GM08714 (cell line): ENCODE measurements around the gene CARHSP1.
A peak's percentile ranks its signal among the peaks of the same experiment; 100 is the strongest.

ENCODE experiments used
- H3K4me3 ChIP-seq: fragments of 200-500 bp; sonication (Bioruptor generic); 2 replicates; pipeline ENCODE4 v1.5.1; 2014; ENCODE audit warnings: mild to moderate bottlenecking, low read length, inconsistent platforms
- ZNF274 ChIP-seq: IDR thresholded peaks from 2 replicates; pipeline ENCODE4 v1.6.1; 2012; ENCODE audit warnings: mild to moderate bottlenecking, low read depth, low read length

The CARHSP1 gene

DNA sequence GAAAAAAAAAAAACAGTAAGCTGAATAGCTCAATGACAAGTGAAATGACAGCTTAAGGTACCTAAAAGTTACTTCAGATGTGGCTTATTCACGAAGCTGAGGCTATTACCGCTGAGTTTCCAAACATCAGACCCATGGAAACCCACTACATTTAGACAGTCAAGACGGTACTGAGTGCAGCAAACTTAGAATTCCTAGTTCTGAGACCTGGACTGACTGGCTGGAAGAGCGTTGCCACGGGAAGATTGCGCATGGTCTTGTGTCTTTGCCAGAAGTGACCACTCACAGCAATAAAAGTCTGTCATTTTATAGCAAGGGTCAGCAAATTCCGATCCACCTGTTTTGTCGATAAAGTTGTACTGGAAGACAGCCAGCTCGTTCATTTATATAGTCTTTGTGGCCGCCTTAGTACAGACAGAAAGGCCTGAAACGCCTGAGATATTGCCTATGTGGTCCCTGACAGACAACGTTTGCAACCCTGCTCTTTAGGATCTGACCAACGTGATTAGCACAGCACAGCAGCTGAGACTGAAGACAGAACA is 32.6 kb upstream of the CARHSP1 start:
- TF ChIP-seq ZNF274, result no peak
- H3K4me3 ChIP-seq, result no peak overlapping the region

DNA sequence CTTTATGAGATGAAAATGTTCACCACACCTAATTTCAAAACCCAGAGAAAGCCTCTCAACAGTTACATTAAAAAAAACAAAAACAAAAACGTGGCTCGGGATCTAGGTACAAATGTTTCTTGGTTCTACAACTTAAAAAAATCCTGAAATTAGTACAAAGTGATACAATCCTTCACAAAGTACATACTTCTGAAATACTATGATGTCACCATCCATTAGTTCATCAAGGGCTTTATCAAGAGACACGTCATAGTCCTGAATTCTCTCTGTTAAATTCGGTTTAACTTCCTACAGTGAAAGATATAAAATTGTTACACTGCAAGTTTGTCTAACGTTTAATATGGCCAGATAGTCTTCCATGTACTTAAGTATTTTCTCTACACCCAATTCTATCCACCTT is 31.5 kb upstream of the CARHSP1 start:
- TF ChIP-seq ZNF274, result no peak
- no peak overlapping the region for H3K4me3 ChIP-seq

DNA sequence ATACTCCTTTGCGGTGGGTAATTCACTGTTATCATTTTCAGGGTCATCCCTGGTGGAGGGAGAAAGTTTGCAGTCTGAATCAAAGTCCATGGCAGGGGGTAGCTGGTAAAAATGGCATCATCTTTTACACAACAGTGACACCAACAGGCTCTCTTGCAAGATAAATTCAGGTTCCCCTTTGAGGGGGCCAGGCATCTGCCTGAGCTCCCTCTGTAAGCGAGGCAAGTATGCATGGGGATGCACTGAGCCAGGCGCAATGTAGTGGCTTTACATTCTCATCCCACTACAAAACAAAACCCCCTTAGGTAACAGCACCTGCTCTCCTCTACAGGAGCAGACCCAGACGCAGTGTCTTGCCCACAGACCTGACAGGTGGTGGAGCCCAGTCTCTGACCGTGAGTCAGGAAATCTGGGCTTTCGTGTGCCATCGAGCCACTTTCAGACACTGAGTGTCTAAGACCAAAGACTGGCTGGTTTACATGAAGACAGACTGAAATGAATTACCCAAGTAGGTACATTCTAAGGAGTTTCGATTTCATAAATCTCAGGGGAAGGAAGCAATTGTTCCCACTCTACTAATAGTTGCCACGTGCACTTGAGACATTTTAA is 31.0 kb upstream of the CARHSP1 start:
- no peak overlapping the region for H3K4me3 ChIP-seq
- no peak for TF ChIP-seq ZNF274

DNA sequence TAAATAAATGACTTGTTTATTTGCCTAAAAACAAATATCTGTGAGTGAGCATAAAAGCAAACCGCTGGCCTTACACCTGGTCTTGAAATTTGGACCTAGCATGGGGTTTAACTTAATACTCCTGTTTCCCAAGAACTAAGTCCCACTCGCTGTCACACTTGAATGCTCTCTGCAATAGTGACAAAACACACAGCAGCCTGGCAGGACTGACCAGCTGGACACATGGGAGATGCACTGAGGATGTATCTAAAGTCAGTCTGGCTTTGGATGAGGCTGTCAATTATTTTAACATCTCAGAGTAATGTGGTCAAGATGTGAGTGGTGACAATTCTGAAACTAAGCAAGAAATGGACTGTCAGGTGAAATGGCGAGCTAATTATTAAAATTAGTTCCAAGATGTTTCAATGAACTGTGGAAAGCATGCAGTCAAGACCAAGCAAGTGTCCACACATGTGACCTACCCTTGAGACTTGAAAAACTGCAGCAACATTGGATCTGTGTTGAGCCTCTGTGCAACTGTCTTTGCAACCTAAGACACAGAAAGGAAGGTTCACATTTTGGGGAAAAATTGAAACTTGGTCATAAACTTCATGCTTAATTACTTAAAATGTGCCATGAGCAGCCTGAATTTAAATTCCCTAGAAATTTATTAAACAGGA is 30.0 kb upstream of the CARHSP1 start:
- no peak for TF ChIP-seq ZNF274
- no peak overlapping the region for H3K4me3 ChIP-seq

DNA sequence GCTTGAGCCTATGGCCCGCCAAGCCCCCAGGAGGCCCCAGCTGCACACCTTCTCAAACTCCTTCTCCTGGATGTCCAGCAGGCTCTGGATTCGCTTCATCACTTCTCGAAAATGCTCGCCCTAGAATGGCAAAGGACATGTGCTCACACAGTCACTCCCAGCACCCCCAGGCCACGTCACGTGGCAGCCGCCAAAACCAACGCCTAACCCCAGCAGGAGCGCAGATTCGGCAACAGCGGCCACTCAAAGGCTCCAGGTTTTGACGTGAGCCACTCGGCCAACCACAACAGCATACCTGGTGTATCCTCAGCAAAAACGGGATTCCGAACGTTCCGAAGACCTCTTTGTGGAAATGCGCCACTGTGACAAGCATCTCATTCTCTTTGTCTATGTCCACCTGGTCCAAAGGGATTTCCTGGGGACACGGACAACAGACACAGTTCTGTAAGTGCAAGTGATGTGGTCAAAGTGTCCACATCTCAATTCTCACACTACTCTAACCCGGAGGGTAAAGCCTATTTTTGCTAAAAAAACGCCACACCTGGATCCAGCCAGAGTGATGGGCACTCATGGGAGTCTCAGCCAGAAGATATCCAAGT is 26.0 kb upstream of the CARHSP1 start:
- no peak overlapping the region for H3K4me3 ChIP-seq
- TF ChIP-seq ZNF274, result no peak

DNA sequence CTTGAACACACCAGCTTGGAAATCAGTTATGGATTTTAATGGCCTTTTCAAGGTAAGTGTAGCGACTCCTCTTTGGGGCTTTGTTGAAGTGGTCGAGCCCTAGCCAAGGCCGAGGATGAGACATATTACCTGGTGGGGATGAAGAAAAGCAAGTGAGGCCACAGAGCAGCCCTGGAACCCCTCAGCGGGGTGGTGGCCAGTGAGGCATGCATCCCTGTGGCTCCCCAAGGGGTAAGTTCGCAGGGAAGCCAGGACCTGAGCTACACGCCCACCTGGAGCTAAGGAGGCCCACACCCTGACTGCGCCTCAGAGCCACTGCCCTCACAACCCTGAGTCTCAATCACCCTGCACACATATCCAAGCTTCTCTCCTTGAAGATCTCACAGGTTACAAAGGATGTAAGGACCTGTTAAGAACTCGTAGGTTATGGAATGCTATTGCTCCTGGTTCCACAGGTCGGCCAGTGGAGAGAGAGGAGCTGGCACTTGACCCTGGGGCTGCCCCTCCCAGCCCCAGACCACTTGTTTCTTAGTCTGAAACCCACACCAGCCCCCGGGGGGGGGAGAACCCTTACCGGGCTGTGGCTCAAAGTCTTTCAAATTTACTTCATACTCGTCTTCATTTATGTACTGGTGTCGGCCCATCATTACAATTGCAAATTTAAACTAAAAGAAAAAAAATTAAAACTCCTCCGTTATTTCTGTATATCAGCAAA is 25.3 kb upstream of the CARHSP1 start:
- H3K4me3 ChIP-seq, result no peak overlapping the region
- TF ChIP-seq ZNF274, result no peak

DNA sequence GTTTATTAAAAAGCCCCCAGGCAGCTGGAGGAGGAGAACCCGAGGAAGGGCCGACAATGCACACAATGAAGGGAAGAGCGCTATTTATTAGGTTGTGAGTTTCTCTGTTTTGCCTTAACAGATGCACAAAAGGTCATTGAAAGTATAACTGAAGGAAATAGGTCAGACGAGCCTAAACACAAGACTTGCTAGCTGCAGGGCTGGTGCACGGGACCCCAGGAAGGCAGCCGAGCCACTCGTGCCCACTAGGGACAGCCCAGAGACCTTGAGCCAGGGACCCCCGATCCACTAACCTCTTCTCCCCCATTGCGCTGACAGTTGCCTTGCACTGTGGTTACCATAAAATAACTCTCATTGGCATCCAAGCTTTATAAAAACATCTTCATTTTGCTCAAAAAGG is 24.6 kb upstream of the CARHSP1 start:
- no peak for TF ChIP-seq ZNF274
- H3K4me3 ChIP-seq, result no peak overlapping the region

DNA sequence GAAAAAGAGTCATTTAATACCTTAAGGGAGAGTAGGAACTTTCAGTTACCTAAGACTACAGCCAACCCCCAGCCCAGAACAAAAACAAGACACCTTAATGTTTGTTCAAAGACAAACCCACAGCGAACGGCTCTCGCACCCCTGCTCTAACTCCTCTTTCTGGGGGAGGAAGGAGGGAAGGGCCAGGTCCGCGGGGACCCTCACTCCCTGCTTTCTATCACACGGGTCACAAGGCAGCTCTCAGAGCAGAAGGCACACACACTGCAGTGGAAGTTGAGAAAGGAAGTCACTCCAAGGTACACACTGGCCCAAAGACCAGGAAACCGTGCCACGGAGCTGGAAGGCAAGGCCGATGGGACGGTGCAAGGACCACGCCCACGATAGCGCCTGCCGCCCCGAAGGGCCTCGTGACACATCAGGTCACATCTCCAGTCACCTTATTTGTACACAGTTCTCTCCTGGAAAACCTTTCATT is 23.3 kb upstream of the CARHSP1 start:
- peak overlapping the region; percentile 2; the same call in 1 of the 2 replicates for H3K4me3 ChIP-seq
- TF ChIP-seq ZNF274, result no peak

DNA sequence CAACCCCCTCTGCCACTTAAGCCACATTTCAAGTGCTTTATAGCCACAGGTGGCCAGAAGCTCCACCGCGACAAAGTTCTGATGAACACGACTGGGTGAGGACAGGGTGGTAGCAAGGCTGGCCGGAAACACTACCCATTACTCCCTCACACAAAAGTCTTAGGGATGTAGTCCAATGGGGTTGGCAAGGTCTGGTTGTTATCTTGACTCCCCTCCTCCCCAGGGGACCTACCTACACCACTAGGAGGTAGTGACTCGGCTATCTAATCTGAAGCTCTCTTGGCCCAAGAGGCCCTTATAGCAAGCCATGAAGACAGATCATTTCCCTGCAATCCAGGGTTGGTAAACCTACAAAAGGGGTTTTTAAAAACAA is 21.7 kb upstream of the CARHSP1 start:
- TF ChIP-seq ZNF274, result no peak
- no peak overlapping the region; the same call in 1 of the 2 replicates for H3K4me3 ChIP-seq

DNA sequence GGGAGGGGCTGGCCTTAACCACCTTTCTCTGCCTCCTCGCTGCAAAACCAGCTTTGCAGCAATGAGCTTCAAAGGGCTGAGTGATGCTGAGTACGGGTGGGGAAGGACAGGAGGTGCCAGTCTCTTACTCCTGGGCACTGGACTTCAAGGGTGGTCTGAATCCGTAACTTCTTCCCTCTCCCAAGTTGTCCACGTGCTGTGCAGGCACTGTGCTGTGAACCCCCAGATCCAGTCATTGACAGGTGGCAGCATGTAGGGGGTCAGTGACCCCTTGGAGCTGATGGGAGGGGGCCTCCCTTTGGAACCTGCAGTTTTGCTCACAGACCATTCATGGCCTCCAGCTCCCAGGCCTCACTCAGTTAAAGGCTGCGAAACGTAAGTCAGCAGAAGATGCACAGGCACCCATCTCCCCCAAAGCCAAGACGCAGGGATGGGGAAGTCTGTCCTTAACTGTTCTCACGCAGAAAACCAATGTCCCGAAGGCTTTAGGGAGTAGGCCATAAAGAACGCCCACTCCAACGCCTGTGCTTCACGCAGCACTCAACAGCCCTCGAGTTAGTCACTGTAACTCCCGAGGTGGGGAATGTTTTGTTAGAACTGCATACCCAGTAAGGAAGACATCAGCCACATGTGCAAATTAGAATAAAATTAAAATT is 21.2 kb upstream of the CARHSP1 start:
- TF ChIP-seq ZNF274, result no peak
- no peak overlapping the region for H3K4me3 ChIP-seq

DNA sequence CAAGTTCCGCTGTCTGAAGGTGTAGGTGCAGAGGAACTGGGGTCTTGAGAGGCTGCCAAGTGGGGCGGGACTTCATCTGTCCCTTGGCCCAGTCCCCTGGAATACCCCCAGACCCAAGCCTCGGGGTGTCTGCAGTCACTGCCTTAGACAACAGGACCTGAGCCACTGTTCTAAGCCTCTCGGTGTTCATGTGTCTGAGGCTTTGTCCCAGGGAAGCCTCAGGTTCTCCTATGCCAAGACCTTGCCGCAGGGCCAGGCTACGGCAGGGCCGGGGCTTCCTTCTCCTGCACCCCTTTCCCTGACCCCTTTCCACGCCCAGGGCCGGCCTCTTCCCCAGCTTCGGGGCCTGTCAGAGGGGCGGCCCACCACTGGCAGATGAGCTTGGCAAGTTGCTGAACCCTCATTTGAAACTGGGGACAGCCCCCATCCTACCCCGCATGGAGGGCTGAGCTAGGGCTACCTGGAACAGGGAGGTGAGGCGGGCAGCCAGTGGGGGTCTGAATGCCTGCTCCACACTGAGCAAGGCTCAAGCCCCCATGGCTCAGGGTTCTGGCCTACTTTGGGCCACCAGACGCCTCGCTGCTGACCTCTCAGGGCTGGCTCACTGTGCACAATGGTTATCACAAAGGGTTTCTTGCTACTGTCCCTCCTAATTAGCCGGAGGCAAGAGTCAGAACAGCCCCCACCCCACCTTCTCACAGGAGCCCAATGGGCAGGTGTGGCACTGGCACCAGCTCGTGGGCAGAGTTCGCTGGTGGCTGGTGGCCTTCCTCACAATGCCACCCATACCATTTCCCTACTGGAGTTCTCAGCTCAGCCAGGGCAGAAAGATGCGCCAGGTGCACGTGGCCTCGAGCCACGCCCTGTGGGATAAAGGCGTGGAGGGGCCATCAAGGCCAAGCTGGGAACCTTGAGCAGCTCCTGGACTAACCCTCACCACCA is 20.4 kb upstream of the CARHSP1 start:
- no peak overlapping the region for H3K4me3 ChIP-seq
- TF ChIP-seq ZNF274, result no peak

DNA sequence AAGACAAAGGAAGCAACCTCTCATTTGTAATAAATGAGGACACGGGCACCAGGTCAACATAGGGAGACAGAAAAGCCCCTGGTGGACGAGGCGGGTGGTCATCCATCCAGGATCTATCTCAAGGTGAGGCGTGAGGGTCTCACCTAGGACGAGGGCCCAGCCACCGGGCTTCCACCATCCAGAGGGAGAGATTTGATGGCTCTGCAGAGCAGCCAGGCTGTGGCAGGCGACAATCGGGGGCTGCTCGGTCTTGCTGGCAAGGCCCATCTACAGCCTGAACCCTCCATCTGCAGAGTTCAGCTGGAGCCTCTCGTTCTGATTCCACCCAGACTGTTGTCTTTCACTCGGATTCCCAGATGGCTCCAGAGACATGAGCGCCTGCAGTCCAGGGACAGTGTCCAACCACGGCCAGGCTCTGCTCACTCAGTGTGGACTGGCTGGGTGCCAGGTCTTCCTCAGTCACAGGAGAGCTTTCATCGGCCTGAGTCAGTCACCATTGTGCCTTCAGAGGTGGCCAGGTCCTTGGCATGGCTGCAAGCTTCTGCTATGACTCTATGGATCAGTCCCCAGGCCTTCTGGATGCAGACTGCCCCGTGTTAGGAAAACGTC is 19.2 kb upstream of the CARHSP1 start:
- no peak overlapping the region for H3K4me3 ChIP-seq
- no peak for TF ChIP-seq ZNF274

DNA sequence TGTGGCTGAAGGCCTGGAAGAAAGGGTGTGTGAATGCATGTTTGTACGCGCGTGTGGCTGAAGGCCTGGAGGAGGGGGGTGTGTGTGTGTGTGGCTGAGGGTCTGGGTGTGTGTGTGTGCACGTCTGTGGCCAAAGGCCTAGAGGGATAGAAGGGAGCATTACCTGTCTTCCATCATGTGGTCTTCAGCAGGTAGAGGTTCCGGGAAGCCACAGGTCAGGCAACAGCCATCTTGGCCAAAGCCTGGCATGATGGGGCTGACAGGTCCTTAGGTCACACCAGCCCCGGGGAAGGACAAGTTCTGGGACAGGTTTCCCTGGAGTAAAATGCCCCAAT is 18.6 kb upstream of the CARHSP1 start:
- H3K4me3 ChIP-seq, result no peak overlapping the region
- no peak for TF ChIP-seq ZNF274
